DLD1 (cell line): Measurements from ENCODE around the gene FAM237B.
"Not testable (repeated sequence)": the region's sequence is repeated elsewhere in the genome, so short reads cannot be mapped to it uniquely, and the experiment has no call there.

Experiments
- in situ Hi-C: cut with HindIII; loops from 2 replicates; pipeline ENCODE4 v1.10.0; 2017; ENCODE audit warnings: low sequenced_read_pairs

FAM237B gene

GRCh38 chr7:90320801-90321494, at the start of gene FAM237B:
Gene FAM237B (minus strand): TSS chr7:90321304. CDS start chr7:90319748, 1,556 bp downstream.
- in situ Hi-C loops, result no loop called here

- in situ Hi-C loops, result no loop called here
These were observed 30.9 kb upstream of the FAM237B start for GRCh38 chr7:90351987-90352386.

- in situ Hi-C loops, result not testable (repeated sequence)
These were observed 28.9 kb upstream of the FAM237B start for GRCh38 chr7:90350032-90350431.

DNA sequence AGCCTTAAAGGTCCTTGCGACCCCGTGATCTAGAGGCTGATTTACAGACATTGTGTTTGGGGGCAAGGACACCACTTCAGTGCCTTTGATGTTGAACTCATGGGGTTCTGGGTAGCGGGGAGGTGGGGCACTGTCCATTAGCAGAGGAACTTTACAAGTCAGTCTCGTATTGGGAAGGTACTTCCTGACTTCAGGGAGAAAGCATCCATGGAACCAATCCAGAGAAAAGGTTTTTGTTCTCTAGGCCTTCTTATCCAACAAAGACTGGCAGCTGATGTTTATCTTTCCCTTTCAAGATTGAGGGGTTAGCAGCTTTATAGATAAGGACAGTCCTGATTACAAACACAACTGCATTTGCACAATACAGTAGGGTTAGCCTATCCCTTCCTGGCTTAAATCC, 28.2 kb upstream of the FAM237B start:
- in situ Hi-C loops, result no loop called here

DNA sequence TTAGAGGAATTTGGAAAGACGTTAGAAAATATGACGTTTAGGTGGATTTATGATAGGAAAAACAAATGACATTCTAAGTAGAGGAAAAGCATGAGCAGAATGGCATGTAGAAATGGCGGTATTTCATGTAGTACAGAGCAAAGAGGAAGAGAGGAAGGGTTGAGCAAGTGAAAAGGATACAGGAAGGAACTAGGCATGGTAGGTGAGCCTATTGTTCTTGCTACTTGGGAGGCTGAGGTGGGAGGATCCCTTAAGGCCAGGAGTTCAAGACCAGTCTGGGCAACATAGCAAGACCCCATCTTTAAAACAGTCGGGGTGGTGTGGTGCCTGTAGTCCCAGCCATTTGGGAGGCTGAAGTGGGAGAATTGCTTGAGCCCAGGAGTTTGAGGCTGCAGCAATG, 26.7 kb upstream of the FAM237B start:
- in situ Hi-C loops, result no loop called here

- in situ Hi-C loops, result no loop called here
These were observed 25.4 kb upstream of the FAM237B start, which contains the start of gene GTPBP10 for GRCh38 chr7:90346336-90347125. Gene GTPBP10 (plus strand): TSS chr7:90346716. CDS start chr7:90346742, 26 bp downstream.

DNA sequence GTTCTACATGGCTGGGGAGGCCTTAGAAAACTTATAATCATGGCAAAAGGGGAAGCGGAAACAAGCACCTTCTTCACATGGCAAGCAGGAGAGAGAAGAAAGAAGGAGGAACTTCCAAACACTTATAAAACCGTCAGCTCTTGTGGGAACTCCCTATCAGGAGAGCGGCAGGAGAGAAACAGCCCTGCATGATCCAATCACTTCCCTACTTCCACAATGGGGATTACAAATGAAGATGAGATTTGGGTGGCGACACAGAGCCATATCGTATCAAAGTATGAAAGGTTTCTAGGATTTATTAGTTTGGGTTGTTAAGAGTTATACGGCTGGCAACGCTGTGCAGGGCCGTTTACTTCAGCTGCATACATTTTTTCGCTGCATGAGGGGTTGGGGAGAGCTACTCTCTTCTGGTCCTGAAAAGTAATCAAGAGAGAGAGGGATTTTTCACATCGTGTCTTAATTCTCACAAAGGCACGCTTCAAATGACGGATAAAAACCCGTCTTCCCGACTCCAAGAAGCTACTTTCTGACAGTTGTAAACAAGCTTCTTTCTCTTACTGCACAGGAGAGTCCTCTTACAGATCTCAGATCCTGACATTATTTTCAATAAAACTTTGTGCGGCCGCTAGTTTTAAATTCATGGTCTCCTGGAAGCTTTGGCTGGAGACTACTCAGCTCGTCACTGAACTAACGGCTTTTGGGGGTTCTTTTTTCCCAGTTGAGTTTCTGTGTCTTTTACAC, 24.7 kb upstream of the FAM237B start:
- in situ Hi-C loops, result no loop called here

GRCh38 chr7:90345016-90345415, 23.9 kb upstream of the FAM237B start:
- in situ Hi-C loops, result no loop called here

DNA sequence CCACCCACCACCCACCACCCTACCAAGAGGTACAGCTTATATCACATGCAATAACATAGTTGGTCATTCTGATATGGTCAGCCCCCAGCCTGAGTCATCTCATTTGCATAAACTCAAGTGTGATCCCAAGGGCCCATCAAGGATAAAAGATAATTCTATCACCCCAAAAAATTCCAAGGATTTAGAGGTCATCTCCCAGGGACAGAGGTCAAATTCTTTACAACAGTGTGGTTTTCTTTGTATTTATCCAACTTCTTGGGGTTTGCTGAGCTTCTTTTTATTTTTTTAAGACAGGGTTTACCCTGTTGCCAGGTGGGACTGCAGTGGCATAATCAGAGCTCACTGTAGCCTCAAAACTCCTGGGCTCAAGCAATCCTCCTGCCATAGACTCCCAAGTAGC, 16.0 kb upstream of the FAM237B start:
- in situ Hi-C loops, result no loop called here

- in situ Hi-C loops, result not testable (repeated sequence)
These were observed 13.8 kb upstream of the FAM237B start for GRCh38 chr7:90334926-90335325.

GRCh38 chr7:90334193-90334843, 13.2 kb upstream of the FAM237B start:
- in situ Hi-C loops, result no loop called here

GRCh38 chr7:90326500-90326899, 5.4 kb upstream of the FAM237B start:
- in situ Hi-C loops, result no loop called here

DNA sequence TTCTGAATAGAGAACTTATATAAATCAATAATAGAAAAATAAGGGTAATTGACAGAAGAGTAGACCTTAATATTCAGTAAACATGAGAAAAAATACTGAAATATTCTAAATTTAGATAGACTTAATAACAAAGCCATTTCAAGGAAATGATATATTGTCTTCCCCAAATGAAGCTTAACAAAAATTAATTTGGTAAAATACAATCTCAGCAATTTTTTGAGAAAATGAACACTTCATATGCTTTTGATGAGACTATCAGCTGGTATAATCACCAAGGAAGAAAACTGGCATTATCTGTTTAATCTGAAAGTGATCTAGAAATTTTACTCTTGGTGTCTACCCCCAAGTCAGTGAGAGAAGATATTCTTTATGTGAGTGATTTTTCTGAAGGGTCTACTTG, 1.7 kb upstream of the FAM237B start:
- in situ Hi-C loops, result no loop called here

DNA sequence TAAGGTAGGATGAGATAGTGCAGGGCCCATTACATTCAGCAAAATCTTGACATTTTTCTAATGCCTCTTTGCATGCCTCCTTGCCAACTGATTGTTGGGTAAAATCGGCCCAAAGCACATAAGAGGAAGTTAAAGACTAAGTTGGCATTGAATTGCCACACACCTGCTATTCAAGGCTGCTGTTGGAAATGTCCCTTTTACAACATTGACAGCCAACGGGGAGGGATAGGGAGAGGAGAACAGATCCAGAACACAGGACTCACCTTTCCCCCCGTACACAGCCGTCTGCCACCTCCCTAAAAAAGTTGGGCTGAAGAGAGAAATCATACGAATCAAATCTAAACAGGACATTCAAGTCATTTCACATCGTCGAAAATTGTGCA, 695 bp downstream of the FAM237B start:
- in situ Hi-C loops, result no loop called here

DNA sequence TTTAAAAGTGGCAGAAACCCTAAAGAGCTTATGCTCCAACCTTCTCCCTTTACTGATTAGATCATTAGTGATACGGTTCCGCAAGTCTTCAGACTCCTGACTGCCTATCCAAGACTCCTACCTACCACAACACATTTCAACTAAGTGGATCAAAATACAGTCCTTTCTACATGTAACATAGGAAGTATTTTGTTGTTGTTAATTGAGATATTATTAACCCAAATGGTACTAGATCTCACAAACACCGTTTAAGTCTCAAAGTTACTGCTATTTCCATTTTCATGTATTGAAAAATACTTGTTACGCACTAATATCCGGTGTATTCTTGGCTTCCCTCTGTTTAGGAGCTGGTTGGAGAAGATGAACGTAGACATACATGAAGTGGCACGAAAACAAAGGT, 1.1 kb downstream of the FAM237B start:
- in situ Hi-C loops, result no loop called here

DNA sequence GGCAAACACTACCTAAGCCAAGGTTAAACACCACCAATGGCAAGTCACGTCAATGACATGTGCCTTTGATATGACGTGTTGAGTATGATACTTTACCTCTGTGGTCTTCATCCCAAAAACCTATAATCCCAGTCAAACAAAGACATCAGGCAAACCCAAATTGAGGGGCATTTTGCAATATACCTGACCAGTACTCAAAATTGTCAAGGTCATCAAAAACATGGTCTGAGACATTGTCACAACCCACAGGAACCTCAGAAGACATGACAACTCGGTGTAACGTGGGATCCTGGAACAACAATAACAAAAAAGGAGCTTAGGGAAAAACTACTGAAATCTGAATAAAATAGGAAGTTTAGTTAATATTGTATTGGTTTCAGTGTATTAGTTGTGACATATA, 7.2 kb downstream of the FAM237B start:
- in situ Hi-C loops, result no loop called here

DNA sequence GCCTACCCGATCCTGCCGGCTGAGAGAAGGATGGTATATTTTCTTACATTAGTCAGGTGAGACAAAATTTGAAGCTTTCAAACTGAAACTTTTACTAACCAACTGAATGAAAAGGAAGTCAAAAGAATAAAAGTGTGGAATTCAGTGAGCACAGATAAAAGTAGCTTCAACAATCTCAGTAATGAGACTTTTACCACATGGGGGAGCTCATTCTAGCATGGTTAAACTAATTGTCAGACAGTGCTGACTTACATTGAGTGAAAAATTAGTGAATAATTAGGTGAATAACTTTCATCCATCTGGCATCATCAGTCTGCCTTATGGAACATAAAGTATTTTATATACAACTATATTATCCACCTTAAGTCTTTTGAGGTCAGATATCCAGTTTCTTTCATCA, 8.4 kb downstream of the FAM237B start:
- in situ Hi-C loops, result no loop called here

GRCh38 chr7:90311175-90311574, 9.9 kb downstream of the FAM237B start:
- in situ Hi-C loops, result no loop called here

GRCh38 chr7:90309872-90310271, 11.2 kb downstream of the FAM237B start:
- in situ Hi-C loops, result no loop called here

DNA sequence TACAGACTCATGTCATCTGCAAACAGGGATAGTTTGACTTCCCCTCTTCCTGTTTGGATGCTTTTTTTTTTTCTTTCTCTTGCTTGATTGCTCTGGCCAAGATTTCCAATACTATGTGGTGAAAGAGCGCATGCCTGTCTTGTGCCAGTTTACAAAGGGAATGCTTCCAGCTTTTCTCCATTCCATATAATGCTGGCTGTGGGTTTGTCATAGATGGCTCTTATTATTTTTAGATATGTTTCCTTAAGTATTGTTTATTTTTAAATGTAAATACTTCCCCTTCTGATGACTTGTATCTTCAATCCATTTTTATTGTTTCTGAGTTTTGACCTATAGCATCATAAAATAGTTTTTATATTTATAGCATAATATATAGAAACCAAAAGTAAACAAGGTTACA, 17.9 kb downstream of the FAM237B start:
- in situ Hi-C loops, result no loop called here
